ENCODE measurements around the gene RAB11FIP3. TPM values are rescaled to one million over a fixed set of nuclear protein-coding genes. Genes with fewer than 3 reads are reported as not detected.
"Not testable (repeated sequence)": the region's sequence is repeated elsewhere in the genome, so short reads cannot be mapped to it uniquely, and the experiment has no call there.

Gene RAB11FIP3
- total and polyA plus RNA-seq, 10 donors = 12.3 to 52.7 (median 35.5) TPM

GRCh38 chr16:474420-475122 lies 49.1 kb downstream of the RAB11FIP3 start:
- peaks cover 0 to 18% (median 0%) of the 10 kb centered on the region in 6 donors for H3K4me1 ChIP-seq
- 75 to 88% (median 86%) methylated on average over 19 of the region's 19 CpGs for WGBS, 5 donors
- H3K36me3 ChIP-seq = peaks cover 0 to 43% (median 5%) of the 10 kb centered on the region in 6 donors
- H3K27me3 ChIP-seq (replicated peaks in 1 of 7) = no peaks in the 10 kb centered on the region
- intact Hi-C loops (cut with DNase I; ENCODE audit: low total_unique reads) = no loop called here
- no peak overlapping the region for H3K4me3 ChIP-seq
- peak overlapping the region in 3 of 8 donors; percentile 25 to 64 (median 37) for H3K27ac ChIP-seq
- H3K9me3 ChIP-seq = no peaks in the 10 kb centered on the region
- no peak for DNase-seq
- TF ChIP-seq POLR2AphosphoS5 (IDR thresholded peaks at IDR 0.05) (no peak), POLR2A (IDR thresholded peaks at IDR 0.05) (no peak), CTCF (IDR thresholded peaks at IDR 0.05 in 8 of 11, conservative IDR thresholded peaks at IDR 0.05 in 3 of 11) (no peak)

GRCh38 chr16:476039-476438 lies 50.6 kb downstream of the RAB11FIP3 start:
- Histone ChIP-seq H3K27ac (no peak overlapping the region), H3K27me3 (replicated peaks in 1 of 7) (no peaks in the 10 kb centered on the region), H3K36me3 (peaks cover 0 to 39% (median 5%) of the 10 kb centered on the region in 6 donors), H3K4me1 (peaks cover 0 to 18% (median 0%) of the 10 kb centered on the region in 6 donors), H3K4me3 (no peak overlapping the region), H3K9me3 (no peaks in the 10 kb centered on the region)
- WGBS, 5 donors = 87 to 98% (median 94%) methylated on average over 6 of the region's 6 CpGs
- intact Hi-C loops (cut with DNase I; ENCODE audit: low total_unique reads) = no loop called here
- no peak for DNase-seq
- TF ChIP-seq POLR2A (IDR thresholded peaks at IDR 0.05) (no peak), POLR2AphosphoS5 (IDR thresholded peaks at IDR 0.05) (no peak), CTCF (IDR thresholded peaks at IDR 0.05 in 8 of 11, conservative IDR thresholded peaks at IDR 0.05 in 3 of 11) (no peak)

GRCh38 chr16:477301-478157 lies 52.1 kb downstream of the RAB11FIP3 start:
- Histone ChIP-seq H3K27ac (peak overlapping the region in 4 of 8 donors; percentile 17 to 44 (median 22)), H3K36me3 (peaks cover 0 to 30% (median 4%) of the 10 kb centered on the region in 6 donors), H3K27me3 (replicated peaks in 1 of 7) (no peaks in the 10 kb centered on the region), H3K4me3 (no peak overlapping the region), H3K9me3 (no peaks in the 10 kb centered on the region), H3K4me1 (peaks cover 0 to 18% (median 0%) of the 10 kb centered on the region in 6 donors)
- 44 to 78% (median 59%) methylated on average over 23 of the region's 23 CpGs for WGBS, 5 donors
- TF ChIP-seq CTCF (IDR thresholded peaks at IDR 0.05 in 8 of 11, conservative IDR thresholded peaks at IDR 0.05 in 3 of 11) (no peak), POLR2AphosphoS5 (IDR thresholded peaks at IDR 0.05) (peak in 2 of 3 donors; percentile 61 to 79)
- DNase-seq = no peak
- intact Hi-C loops (cut with DNase I; ENCODE audit: low total_unique reads) = no loop called here

DNA sequence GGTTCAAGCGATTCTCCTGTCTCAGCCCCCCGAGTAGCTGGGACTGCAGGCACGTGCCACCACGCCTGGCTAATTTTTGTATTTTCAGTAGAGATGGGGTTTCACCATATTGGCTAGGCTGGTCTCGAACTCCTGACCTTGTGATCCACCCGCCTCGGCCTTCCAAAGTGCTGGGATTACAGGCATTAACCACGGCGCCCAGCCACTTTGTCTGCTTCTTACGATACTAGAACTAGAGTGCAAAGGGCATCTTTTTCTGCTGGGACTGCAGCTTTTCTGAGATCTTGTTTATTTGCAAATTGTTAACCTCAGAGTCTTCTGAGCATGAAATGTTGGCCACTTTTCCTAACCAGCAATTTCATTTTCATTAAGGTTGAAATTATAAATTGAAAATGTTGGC lies 52.8 kb downstream of the RAB11FIP3 start:
- H3K4me3 ChIP-seq; H3K27me3 ChIP-seq (replicated peaks in 1 of 7); H3K27ac ChIP-seq; H3K9me3 ChIP-seq; DNase-seq; intact Hi-C loops (cut with DNase I; ENCODE audit: low total_unique reads): not testable (repeated sequence)
- WGBS, 5 donors = 77 to 88% (median 83%) methylated on average over 10 of the region's 10 CpGs
- Histone ChIP-seq H3K36me3 (peaks cover 0 to 30% (median 3%) of the 10 kb centered on the region in 6 donors), H3K4me1 (peaks cover 0 to 18% (median 0%) of the 10 kb centered on the region in 6 donors)

All from spleen (tissue), 11 donors.